ENCODE results near the gene ASXL2. TPM values are rescaled to one million over a fixed set of nuclear protein-coding genes. Genes with fewer than 3 reads are reported as not detected.

The ASXL2 gene
- total RNA-seq, 1 donor: 4.4 TPM

- no peak overlapping the region for H3K4me3 ChIP-seq (ENCODE audit: low read length)
- H3K4me1 ChIP-seq (ENCODE audit: insufficient read depth, low read length): no peaks in the 10 kb centered on the region
- H3K27me3 ChIP-seq (ENCODE audit: insufficient read depth, low read length): no peaks in the 10 kb centered on the region
- H3K9me3 ChIP-seq (ENCODE audit: low read depth, low read length): no peaks in the 10 kb centered on the region
Measured at GRCh38 chr2:25808006-25808383, 70.3 kb downstream of the ASXL2 start.

GRCh38 chr2:25806941-25807340 is 71.3 kb downstream of the ASXL2 start:
- Histone ChIP-seq H3K4me3 (ENCODE audit: low read length) (no peak overlapping the region), H3K4me1 (ENCODE audit: insufficient read depth, low read length) (no peaks in the 10 kb centered on the region), H3K9me3 (ENCODE audit: low read depth, low read length) (no peaks in the 10 kb centered on the region), H3K27me3 (ENCODE audit: insufficient read depth, low read length) (no peaks in the 10 kb centered on the region)

- Histone ChIP-seq H3K9me3 (ENCODE audit: low read depth, low read length) (no peaks in the 10 kb centered on the region), H3K4me1 (ENCODE audit: insufficient read depth, low read length) (no peaks in the 10 kb centered on the region), H3K27me3 (ENCODE audit: insufficient read depth, low read length) (no peaks in the 10 kb centered on the region), H3K4me3 (ENCODE audit: low read length) (no peak overlapping the region)
Measured at GRCh38 chr2:25805987-25806386, 72.3 kb downstream of the ASXL2 start.

- H3K9me3 ChIP-seq (ENCODE audit: low read depth, low read length): no peaks in the 10 kb centered on the region
- no peak overlapping the region for H3K4me3 ChIP-seq (ENCODE audit: low read length)
- H3K27me3 ChIP-seq (ENCODE audit: insufficient read depth, low read length): no peaks in the 10 kb centered on the region
- H3K4me1 ChIP-seq (ENCODE audit: insufficient read depth, low read length): no peaks in the 10 kb centered on the region
Measured at GRCh38 chr2:25804338-25804737, 73.9 kb downstream of the ASXL2 start.

GRCh38 chr2:25799301-25799700 is 79.0 kb downstream of the ASXL2 start:
- Histone ChIP-seq H3K4me1 (ENCODE audit: insufficient read depth, low read length) (peaks cover 4% of the 10 kb centered on the region), H3K27me3 (ENCODE audit: insufficient read depth, low read length) (no peaks in the 10 kb centered on the region), H3K9me3 (ENCODE audit: low read depth, low read length) (no peaks in the 10 kb centered on the region), H3K4me3 (ENCODE audit: low read length) (no peak overlapping the region)

- Histone ChIP-seq H3K27me3 (ENCODE audit: insufficient read depth, low read length) (no peaks in the 10 kb centered on the region), H3K9me3 (ENCODE audit: low read depth, low read length) (no peaks in the 10 kb centered on the region), H3K4me1 (ENCODE audit: insufficient read depth, low read length) (peaks cover 7% of the 10 kb centered on the region), H3K4me3 (ENCODE audit: low read length) (no peak overlapping the region)
Measured at GRCh38 chr2:25797620-25798488, 80.4 kb downstream of the ASXL2 start.

- Histone ChIP-seq H3K27me3 (ENCODE audit: insufficient read depth, low read length) (no peaks in the 10 kb centered on the region), H3K9me3 (ENCODE audit: low read depth, low read length) (no peaks in the 10 kb centered on the region), H3K4me1 (ENCODE audit: insufficient read depth, low read length) (peaks cover 7% of the 10 kb centered on the region), H3K4me3 (ENCODE audit: low read length) (no peak overlapping the region)
Measured at GRCh38 chr2:25794544-25795276, 83.6 kb downstream of the ASXL2 start.

- Histone ChIP-seq H3K27me3 (ENCODE audit: insufficient read depth, low read length) (no peaks in the 10 kb centered on the region), H3K4me1 (ENCODE audit: insufficient read depth, low read length) (peaks cover 4% of the 10 kb centered on the region), H3K9me3 (ENCODE audit: low read depth, low read length) (no peaks in the 10 kb centered on the region), H3K4me3 (ENCODE audit: low read length) (no peak overlapping the region)
Measured at GRCh38 chr2:25790074-25790790, 88.1 kb downstream of the ASXL2 start.

GRCh38 chr2:25788457-25788856 is 89.8 kb downstream of the ASXL2 start:
- peaks cover under 1% of the 10 kb centered on the region for H3K4me1 ChIP-seq (ENCODE audit: insufficient read depth, low read length)
- H3K9me3 ChIP-seq (ENCODE audit: low read depth, low read length): no peaks in the 10 kb centered on the region
- H3K4me3 ChIP-seq (ENCODE audit: low read length): no peak overlapping the region
- H3K27me3 ChIP-seq (ENCODE audit: insufficient read depth, low read length): no peaks in the 10 kb centered on the region

GRCh38 chr2:25787020-25787419 is 91.3 kb downstream of the ASXL2 start:
- no peaks in the 10 kb centered on the region for H3K27me3 ChIP-seq (ENCODE audit: insufficient read depth, low read length)
- no peak overlapping the region for H3K4me3 ChIP-seq (ENCODE audit: low read length)
- no peaks in the 10 kb centered on the region for H3K9me3 ChIP-seq (ENCODE audit: low read depth, low read length)
- H3K4me1 ChIP-seq (ENCODE audit: insufficient read depth, low read length): no peaks in the 10 kb centered on the region

GRCh38 chr2:25784404-25784803 is 93.9 kb downstream of the ASXL2 start:
- H3K27me3 ChIP-seq (ENCODE audit: insufficient read depth, low read length): no peaks in the 10 kb centered on the region
- no peaks in the 10 kb centered on the region for H3K9me3 ChIP-seq (ENCODE audit: low read depth, low read length)
- no peak overlapping the region for H3K4me3 ChIP-seq (ENCODE audit: low read length)
- no peaks in the 10 kb centered on the region for H3K4me1 ChIP-seq (ENCODE audit: insufficient read depth, low read length)

GRCh38 chr2:25777077-25777476 is 101.2 kb downstream of the ASXL2 start:
- Histone ChIP-seq H3K4me1 (ENCODE audit: insufficient read depth, low read length) (no peaks in the 10 kb centered on the region), H3K9me3 (ENCODE audit: low read depth, low read length) (no peaks in the 10 kb centered on the region), H3K4me3 (ENCODE audit: low read length) (no peak overlapping the region), H3K27me3 (ENCODE audit: insufficient read depth, low read length) (no peaks in the 10 kb centered on the region)

- Histone ChIP-seq H3K4me3 (ENCODE audit: low read length) (no peak overlapping the region), H3K4me1 (ENCODE audit: insufficient read depth, low read length) (no peaks in the 10 kb centered on the region), H3K9me3 (ENCODE audit: low read depth, low read length) (no peaks in the 10 kb centered on the region), H3K27me3 (ENCODE audit: insufficient read depth, low read length) (no peaks in the 10 kb centered on the region)
Measured at GRCh38 chr2:25772078-25772477, 106.2 kb downstream of the ASXL2 start.

GRCh38 chr2:25763575-25763974 is 114.7 kb downstream of the ASXL2 start:
- no peaks in the 10 kb centered on the region for H3K27me3 ChIP-seq (ENCODE audit: insufficient read depth, low read length)
- H3K9me3 ChIP-seq (ENCODE audit: low read depth, low read length): no peaks in the 10 kb centered on the region
- no peaks in the 10 kb centered on the region for H3K4me1 ChIP-seq (ENCODE audit: insufficient read depth, low read length)
- no peak overlapping the region for H3K4me3 ChIP-seq (ENCODE audit: low read length)

GRCh38 chr2:25760297-25760696 is 118.0 kb downstream of the ASXL2 start:
- Histone ChIP-seq H3K4me1 (ENCODE audit: insufficient read depth, low read length) (no peaks in the 10 kb centered on the region), H3K9me3 (ENCODE audit: low read depth, low read length) (no peaks in the 10 kb centered on the region), H3K4me3 (ENCODE audit: low read length) (no peak overlapping the region), H3K27me3 (ENCODE audit: insufficient read depth, low read length) (no peaks in the 10 kb centered on the region)
